ENCODE results near the gene PRSS8.
"Not testable (repeated sequence)": the region's sequence is repeated elsewhere in the genome, so short reads cannot be mapped to it uniquely, and the experiment has no call there.

The PRSS8 gene

GRCh38 chr16:31127182-31127581 is 8.3 kb downstream of the PRSS8 start:
- DNase-seq, result no peak

GRCh38 chr16:31125844-31126243 is 9.7 kb downstream of the PRSS8 start:
- no peak for DNase-seq

- DNase-seq, result no peak
Measured at GRCh38 chr16:31120129-31120528, 15.4 kb downstream of the PRSS8 start.

- no peak for DNase-seq
Measured at GRCh38 chr16:31118223-31119155, 17.0 kb downstream of the PRSS8 start.

GRCh38 chr16:31117384-31118222 is 17.9 kb downstream of the PRSS8 start, which contains the start of gene KAT8:
KAT8 (plus strand) TSS chr16:31117664; CDS start chr16:31117682, 18 bp downstream.
- peak; percentile 97 for DNase-seq

- DNase-seq, result no peak
Measured at GRCh38 chr16:31114468-31114867, 21.1 kb downstream of the PRSS8 start.

GRCh38 chr16:31113121-31114120 is 22.1 kb downstream of the PRSS8 start:
- no peak for DNase-seq

- no peak for DNase-seq
Measured at GRCh38 chr16:31112711-31113110, 22.8 kb downstream of the PRSS8 start.

- DNase-seq, result no peak
Measured at GRCh38 chr16:31111881-31112466, 23.6 kb downstream of the PRSS8 start.

GRCh38 chr16:31110106-31111034 is 25.2 kb downstream of the PRSS8 start:
- DNase-seq, result no peak

- no peak for DNase-seq
Measured at GRCh38 chr16:31109622-31110021, 25.9 kb downstream of the PRSS8 start.

- no peak for DNase-seq
Measured at GRCh38 chr16:31108794-31109558, 26.6 kb downstream of the PRSS8 start.

- DNase-seq, result peak; percentile 62
Measured at GRCh38 chr16:31108035-31108793, 27.3 kb downstream of the PRSS8 start, which contains the start of gene BCKDK. BCKDK (plus strand) TSS chr16:31108386; CDS start chr16:31109224, 838 bp downstream.

- DNase-seq, result no peak
Measured at GRCh38 chr16:31107465-31107867, 28.1 kb downstream of the PRSS8 start.

GRCh38 chr16:31106509-31107464 is 28.7 kb downstream of the PRSS8 start:
- no peak for DNase-seq

- DNase-seq, result peak; percentile 76
Measured at GRCh38 chr16:31105677-31106213, 29.8 kb downstream of the PRSS8 start.

GRCh38 chr16:31100876-31101641 is 34.5 kb downstream of the PRSS8 start:
- not testable (repeated sequence) for DNase-seq
